CD4-positive, alpha-beta T cell treated with Interleukin-2 at 100 ng/mL for 4 hours (primary cell): ENCODE measurements around the gene SPTBN1.

Experiments
- DNase-seq: peaks from one replicate; pipeline ENCODE4 v3.0.0-alpha.2; 2020; ENCODE audit warnings: low spot score

Gene SPTBN1

GRCh38 chr2:54632733-54633692 is 176.9 kb downstream of the SPTBN1 start:
- no peak for DNase-seq

DNA sequence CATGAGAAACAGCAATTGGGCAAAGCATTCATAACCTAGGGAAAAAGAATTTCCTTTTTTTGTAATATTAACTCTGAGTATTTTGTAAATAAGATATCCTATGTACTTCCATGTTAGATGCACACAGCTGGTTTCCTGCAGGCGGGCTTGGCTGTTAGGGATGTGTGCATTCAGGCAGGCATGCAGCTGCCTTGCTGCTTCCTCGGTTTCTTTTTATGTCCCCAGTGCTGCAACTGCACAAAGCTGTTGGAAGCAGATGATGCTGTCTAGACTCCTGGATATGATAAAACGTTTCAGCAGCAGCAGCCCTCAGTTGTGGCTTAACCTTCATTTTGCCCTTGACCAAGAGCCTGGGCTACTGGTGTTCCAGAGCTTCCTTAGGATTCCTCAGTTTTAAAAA is 177.9 kb downstream of the SPTBN1 start:
- no peak for DNase-seq

- no peak for DNase-seq
Measured at GRCh38 chr2:54634564-54635511, 178.7 kb downstream of the SPTBN1 start.

GRCh38 chr2:54635554-54636152 is 179.5 kb downstream of the SPTBN1 start:
- DNase-seq = no peak

DNA sequence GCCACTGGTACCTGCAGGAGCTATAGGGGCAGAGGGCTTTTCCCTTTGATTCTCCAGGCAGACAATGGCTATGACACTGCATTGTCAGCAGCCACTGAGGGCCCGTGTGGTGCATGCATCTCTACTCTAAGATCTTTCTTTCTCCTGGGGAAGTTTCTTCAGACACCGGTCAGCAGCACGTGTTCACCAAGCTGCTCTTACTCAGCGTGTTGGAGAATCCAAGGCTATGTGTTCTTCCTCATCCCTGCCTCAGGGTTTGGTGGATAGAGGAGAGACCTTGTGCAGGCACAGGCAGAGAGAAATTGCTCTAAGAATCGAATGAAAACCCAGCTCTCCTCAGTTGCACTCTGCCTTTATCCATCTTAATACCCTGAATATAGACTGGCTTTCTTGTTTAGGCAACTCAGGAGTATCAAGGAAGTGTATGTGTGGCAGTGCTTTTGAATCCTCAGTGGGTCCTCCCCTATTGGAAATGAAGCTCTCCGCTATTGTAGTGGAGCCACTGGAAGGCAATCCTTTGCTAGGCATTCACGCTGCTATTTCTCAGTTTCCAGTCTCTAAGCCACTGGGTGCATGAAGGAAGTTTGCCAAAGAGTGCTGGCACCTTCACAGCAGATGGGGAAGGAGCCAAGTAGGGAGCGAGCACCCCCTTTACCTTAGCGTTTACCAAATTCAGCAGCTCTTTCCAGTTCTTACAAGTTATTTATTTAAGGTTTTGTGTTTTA is 180.4 kb downstream of the SPTBN1 start:
- DNase-seq = no peak

DNA sequence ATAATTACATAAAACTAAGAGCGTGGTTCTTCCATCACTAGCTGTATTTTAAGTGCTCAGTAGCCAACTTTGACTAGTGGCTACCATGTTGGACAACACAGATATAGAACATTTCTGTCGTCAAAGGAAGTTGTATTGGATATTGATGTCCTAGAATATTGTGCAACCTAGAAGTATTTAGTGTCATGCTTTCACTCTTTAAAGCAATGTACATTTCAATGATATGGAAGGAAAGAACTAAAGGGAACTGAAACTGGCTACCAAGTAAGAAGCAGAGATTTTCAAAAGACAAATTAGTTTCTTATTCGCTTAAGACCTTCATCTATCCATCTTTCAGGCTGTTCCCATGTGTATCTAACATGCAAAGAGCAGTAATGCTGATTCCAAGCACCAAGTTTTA is 182.0 kb downstream of the SPTBN1 start:
- no peak for DNase-seq

DNA sequence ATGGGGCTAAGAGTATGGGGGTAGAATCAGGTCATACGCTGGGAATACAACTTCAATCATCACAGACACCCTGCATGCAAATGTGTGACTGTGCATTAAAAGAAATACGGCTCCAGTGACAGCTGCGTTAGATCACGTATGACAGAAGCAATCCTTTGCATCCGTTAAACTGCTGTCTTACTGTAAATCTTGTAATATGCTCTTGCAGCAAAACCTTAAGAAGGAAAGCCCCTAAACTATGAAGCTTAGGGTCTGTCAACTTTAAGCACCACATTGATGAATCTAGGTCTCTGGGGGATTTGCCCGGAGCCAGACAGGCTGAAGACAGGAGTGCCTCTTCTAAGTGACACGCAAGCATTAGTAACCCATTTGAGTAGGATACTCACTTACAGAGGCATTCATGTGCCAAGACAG is 182.7 kb downstream of the SPTBN1 start:
- DNase-seq = no peak

DNA sequence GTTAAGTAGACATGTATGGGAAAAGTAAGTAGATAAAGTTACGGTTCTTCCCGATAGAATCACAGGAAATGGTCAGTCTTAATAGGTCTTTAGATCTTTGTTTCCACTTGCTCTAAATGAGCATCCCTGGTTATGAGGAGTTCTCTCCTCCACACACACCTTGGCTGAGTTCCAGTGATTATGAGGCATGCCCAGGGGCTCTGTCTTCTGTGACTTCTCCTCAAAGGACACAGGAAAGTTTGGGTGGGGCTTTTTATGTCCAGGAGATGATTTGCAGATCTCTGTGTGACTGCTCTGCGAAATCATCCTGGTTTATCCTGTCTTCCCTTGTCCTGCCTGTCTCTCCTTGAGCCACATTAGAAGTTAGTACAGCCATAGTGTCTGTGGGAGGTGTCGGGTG is 183.5 kb downstream of the SPTBN1 start:
- DNase-seq = no peak

DNA sequence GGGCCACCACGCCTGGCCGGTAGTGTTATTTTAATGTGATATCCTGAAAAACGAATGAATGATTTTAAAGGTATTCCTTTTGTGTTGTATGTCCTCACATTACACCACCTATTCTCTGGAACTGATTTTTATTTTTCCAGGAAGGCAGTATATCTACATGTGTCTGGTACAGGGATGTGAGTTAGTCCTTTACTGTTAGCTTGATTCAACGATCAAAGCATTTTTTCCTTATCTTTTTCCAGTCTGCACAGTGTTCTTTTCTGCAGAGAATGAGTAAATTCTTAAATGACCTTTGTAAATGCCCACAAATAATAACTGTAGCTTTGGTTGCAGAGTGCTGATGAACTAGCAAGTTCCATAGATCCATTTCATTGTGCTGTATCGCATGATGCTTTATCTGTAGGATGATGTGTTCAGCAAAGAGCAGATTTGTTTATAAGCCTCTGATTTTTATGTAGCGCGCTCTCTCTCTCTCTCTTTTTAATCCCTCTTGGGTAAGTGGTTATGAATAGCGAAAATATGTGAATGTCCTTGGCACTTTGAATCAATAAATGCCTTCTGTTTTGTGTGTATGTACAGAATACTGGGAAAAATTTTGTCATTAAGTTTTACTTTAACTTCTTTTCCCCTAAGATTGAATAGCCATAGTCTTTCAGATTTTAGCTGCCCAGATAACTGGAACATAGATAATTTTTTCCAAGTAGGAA is 184.9 kb downstream of the SPTBN1 start:
- DNase-seq = no peak

DNA sequence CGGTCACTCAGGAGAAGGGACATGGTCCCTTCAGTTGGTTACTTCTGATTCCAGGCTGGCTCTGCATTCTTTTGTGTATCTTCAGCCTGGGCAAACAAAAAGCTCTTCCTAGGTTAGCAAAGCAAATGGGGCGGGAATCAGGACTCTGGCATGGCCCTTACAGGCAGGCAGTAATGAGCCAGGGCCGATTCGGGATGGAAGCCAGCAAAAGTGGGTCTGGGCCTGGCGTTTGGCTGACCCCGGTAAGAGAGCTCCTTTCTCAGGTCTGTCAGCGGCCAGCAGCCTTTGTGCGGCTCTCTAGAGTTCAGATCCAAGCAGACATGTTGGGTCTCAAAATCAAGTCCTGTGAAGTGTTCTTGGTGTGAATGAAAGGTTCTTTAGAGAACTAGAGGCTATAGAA is 185.9 kb downstream of the SPTBN1 start:
- no peak for DNase-seq

DNA sequence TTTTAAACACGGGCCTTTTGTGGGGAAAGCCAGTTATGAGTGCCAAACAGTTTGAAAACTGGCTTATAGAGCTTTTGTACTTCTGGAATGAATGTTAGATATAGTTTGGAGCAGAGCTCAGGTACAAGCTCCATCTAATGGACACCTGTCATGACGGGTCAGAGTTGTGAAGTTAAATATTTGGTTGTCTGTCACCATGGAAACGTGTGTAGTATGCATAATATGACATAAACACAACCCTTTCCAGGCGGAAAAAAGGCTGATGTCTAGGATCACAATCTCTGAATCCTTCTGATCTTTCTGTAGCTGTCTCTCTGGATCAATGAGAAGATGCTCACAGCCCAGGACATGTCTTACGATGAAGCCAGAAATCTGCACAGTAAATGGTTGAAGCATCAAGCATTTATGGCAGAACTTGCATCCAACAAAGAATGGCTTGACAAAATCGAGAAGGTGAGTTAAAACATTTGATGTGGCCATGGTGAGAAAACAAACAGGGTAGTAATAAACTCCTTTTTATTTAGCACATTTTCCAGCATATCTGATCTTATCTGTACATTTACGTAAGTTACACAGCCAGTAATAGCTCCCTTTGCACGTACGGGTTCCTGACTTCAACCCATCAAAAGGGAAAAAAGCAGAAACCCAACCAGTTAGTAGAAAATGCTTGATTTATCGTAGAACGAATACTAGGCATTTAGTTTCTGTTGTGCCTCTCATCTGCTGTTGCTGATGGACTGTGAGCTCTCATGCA is 186.7 kb downstream of the SPTBN1 start:
- DNase-seq = no peak

DNA sequence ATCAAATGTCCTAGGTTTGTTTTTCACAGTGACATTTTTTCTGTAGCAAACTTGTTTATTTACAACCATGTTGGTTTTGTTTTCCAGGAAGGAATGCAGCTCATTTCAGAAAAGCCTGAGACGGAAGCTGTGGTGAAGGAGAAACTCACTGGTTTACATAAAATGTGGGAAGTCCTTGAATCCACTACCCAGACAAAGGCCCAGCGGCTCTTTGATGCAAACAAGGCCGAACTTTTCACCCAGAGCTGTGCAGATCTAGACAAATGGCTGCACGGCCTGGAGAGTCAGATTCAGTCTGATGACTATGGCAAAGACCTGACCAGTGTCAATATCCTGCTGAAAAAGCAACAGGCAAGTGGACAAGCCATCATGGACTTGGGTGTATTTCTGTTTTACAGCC is 188.1 kb downstream of the SPTBN1 start:
- no peak for DNase-seq

- no peak for DNase-seq
Measured at GRCh38 chr2:54646170-54646927, 190.2 kb downstream of the SPTBN1 start.

GRCh38 chr2:54648256-54648655 is 192.1 kb downstream of the SPTBN1 start:
- DNase-seq = no peak

- DNase-seq = no peak
Measured at GRCh38 chr2:54649191-54649590, 193.1 kb downstream of the SPTBN1 start.

DNA sequence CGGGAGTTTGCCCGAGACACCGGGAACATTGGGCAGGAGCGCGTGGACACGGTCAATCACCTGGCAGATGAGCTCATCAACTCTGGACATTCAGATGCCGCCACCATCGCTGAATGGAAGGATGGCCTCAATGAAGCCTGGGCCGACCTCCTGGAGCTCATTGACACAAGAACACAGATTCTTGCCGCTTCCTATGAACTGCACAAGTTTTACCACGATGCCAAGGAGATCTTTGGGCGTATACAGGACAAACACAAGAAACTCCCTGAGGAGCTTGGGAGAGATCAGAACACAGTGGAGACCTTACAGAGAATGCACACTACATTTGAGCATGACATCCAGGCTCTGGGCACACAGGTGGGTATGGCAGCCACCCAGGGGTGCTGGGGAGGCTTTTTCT is 193.5 kb downstream of the SPTBN1 start:
- DNase-seq = no peak

GRCh38 chr2:54650612-54651011 is 194.5 kb downstream of the SPTBN1 start:
- no peak for DNase-seq

DNA sequence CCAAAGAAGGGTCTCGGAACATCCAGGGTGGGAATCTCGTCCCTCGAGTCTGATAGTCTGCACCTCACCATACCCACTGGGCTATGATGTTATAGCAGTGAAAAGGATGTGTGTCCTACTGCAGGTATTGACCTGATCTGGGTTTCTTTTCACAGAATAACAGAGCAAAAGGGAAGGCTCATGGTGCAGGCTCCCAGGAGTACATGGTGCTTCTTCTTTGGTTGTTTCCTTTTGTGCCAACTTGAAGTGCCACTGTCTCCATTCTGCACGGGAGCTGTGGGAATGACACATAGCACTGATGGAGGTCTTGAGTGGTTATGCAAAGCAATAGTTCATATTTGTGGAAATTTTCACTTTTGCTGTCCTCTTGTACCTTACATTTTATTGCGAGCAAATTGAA is 195.2 kb downstream of the SPTBN1 start:
- no peak for DNase-seq

- DNase-seq = peak; percentile 30
Measured at GRCh38 chr2:54652540-54652939, 196.4 kb downstream of the SPTBN1 start.
